Middle frontal gyrus (tissue), 1 donor: ENCODE measurements around the gene SLC41A1.

ENCODE experiments used
- DNase-seq: peaks from one replicate; pipeline ENCODE4 v3.0.0-alpha.2; 2015; ENCODE audit warnings: low spot score; ENCODE audit errors: extremely low spot score

The SLC41A1 gene

DNA sequence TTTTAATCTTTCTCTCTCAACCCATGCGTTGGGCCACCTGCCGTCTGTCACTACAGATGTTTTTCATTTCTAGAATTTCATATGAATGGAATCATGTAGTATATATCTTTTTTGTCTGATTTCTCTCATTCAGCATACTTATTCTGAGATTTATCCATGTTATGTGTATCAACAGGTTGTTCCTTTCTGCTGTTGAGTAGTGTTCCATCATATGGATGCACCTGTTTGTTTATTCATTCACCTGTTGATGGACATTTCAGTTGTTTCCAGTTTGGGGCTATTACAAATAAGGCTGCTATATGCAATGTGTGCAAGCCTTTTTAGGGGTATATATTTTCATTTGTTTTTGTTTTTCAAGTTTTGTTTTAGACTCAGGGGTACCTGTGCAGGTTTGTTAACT lies 9.4 kb upstream of the SLC41A1 start:
- no peak for DNase-seq

DNA sequence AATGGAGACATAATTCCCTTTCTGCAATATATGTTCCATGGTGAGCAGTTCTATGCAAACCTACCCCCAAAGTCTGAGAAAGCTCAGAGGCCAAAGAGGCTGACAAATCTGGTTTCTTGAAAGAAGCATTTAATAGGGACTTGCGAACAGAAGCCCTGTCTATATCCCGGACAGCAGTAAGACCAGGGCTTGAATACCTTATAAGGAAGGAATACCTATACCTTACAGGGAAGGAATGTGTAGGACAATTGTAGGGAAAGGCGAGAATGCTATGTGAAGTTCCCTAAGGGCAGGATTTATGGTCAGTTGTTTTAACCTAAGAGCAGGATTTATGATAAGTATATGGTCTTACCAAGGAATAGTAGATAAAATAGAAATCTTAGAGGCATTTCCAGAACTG lies 5.0 kb upstream of the SLC41A1 start:
- no peak for DNase-seq

DNA sequence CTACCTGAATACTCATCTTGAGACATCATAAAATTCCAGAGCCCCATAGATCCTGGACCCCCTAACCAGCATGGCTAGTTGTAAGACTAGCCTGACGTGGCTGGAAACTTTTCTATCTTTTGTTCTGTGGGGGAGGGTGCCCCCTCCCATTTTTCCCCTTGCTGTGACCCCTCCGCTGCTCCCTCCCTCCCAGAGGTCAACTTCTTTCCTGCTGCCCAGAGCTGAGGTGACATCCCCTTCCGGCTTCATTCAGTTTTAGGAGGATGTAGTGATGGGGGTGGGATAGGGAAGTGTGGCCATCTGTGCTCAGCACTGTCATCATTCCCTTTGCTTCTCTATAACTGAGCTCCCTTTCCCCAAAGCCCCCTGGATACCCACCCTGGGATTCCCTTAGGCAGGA lies 4.4 kb upstream of the SLC41A1 start:
- no peak for DNase-seq

DNA sequence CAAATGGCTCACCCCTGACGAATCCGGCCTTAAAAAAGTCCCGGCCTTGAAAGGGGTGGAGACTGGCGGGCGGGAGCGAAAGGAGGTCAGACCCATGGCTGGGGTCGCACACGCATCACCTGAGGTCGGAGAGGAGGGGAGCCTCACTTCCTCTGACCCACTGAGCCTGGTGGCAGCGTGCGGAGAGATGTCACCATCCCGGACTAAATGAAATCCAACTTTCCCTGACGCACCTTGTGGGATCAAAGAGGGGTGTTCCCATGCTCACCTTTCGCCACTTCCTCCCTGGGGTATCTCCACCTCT lies 709 bp upstream of the SLC41A1 start:
- DNase-seq: no peak

DNA sequence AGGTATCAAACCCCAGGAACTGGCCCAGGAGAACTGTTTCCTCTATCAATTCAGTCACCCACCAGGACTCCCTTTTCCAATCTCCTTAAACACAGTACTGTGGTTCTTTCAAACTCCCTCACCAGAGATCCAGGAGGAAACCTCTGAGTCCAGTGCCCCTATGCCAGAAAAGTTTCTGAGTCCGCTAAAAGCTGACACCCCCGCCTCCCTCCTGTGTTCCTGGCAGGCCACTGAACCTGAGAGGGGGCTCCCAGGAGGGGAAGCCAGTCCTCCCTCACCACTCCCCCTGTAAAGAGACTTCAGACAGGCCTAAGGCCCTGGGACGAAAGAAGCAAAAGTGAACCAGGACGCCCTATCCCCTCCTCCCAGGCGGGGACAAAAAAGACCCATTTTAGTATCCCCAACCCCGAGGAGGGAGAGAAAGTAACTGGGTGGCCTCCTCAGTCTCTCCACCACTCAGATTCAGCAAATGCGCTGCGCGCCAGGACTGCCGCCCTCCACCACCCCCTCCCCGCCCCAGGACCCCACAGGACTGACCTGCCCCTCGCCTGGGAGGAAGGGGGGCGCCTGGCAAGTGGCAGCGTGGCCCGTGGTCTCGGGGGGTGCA lies 624 bp downstream of the SLC41A1 start:
- DNase-seq: no peak

DNA sequence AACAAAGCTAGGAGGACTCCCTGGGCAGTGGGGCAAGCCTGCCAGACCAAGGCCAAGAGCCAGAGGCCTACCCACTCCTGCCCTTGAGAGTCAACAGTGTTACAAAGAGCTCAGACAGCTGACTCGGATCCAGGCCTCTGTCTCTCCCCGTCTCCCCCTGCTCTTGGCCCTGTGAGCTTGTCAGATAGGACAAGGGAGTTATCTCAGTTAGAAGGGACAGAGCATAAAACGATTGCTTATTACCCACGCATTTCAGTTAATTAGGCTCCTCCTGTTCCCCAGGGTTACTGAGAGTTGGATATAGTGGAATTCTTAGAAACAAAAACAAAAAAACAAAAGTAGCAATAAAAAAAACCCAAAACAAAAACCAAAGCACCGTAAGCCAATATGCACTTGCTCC lies 1.3 kb downstream of the SLC41A1 start:
- DNase-seq: no peak

DNA sequence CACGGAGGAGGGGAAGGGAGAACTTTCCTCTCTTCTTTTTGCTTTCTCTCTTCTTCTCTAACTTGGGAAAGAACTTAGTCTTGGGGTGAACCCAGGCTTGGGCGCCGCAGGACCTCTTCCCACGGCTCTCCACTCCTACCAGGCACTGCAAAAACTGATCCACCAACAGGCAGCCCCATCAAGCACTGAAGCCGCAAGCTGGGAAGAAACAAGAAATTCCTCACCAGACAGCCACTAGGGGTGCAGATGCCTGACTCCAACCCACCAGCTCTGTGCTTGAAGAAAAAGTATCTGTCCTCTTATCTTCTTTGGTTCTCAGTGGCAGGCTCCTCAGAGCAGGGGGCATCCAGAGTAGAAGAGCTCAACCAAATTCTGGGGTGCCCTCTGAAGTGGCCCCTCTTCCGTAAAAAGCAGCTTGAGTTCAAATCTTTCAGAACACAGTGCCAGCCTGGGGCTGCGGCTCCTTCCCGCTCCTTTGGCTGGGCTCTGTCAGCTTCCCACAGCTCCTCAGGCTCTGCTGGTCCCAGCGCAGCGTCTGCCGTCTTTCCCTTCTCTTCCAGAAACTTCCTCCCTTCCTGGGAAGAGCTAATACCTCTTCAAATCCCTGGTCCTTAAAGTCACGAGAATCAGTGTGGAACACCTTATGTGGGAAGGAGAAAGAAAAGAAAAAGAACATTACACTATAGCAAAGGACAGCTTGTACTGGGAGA lies 2.4 kb downstream of the SLC41A1 start:
- no peak for DNase-seq

DNA sequence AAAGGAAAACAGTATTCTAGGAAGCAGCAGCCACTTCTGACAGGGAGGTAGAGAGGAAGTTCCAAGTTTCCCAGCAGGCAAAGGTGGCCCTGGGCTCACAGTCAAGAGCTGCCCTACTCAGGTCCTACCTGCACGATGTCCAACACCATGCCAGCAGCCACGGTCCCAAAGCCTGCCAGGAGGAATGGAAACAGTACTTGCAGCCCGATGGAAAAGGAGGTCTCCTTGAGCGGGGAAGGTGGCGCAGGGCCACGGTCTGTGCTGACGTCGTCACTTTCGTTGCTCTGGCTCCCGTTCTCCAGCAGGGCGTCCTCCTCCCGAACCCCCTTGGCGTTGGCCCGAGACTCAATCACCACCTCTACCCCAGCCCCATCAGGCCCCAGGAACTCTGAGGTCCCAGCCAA lies 3.1 kb downstream of the SLC41A1 start:
- no peak for DNase-seq

DNA sequence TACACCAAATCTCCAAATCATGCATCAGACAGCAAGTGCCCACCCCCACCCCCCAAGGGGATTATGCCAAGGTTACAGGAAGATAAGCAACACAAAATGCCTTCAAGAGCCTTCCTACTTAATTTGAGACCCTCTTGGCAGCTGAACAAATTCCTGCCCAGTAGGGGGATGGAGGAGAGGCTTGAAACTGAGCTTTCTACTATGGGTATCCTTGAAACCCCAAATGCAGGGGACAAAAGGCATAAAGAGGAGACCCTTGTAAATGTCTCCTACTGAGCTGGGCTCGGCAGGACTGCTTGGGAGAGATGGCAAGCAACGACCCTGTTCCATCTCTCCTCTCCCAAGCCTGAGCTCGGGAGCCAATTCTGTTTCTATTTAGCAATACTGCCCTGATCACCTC lies 3.5 kb downstream of the SLC41A1 start:
- DNase-seq: no peak

DNA sequence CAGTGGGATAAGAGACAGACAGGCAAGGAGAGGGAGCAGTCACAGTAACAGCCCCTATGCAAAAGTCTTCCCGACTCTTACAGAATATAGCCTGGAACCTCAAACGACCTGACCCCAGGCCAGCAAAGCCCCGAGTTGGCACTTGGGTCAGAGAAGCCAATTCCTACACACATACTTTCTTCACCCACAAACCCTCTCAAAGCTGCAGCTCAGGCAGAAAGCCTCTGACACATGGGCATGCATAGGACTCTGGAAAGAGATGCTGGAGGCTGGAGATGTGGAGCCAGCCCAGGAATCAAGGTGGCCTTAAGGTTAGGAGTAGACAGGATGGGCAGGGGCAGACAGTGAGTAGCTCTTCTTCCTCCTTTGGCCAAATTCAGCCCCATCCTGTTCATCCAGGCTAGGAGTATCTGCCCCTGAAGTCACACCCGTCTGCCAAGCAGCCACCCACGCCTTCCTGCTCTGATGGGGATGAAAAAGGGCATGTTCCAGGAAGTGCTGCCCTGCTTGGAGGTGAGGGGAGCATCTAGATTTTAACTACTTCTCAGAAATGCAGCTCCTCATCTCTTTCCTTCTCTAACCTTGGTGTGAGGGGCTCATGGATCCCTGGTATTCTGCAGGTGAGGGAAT lies 7.8 kb downstream of the SLC41A1 start:
- no peak for DNase-seq

DNA sequence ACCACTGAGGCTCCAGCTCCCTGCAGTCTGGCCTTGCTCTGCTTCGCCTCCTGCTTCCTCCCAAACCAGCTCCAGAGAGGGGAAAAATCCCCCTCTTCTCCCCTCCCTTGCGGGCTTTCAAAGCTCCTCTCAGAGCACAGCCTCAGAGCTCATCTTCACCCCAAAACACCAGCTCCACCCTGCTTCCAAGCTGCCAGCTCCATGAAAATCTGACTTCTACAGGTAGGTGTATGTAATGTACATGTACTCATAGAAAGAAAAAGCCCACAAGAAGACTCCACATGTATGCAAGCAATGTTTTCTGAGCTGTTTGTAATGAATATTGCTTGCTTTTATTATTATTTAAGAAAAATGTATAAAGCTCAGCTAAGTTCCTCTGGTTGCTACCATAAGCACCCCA lies 8.4 kb downstream of the SLC41A1 start:
- no peak for DNase-seq

DNA sequence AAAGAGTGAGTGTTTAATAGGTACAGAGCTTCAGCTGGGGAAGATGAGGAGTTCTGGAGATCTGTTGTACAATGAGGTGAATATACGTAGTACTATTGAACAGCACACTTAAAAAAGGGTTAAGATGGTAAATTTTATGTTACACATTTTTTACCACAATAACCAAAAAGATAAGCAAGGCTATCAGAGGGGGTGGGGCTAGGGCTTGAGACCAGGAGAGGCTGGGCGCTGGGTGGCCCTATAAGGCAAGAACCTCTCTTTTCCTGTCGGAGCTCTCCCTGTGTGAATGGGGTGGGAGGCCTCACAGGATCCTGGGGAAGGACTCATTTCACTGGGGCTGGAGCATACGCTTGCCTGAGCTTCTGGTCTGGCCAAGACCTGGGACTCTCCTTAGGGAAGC lies 9.0 kb downstream of the SLC41A1 start:
- no peak for DNase-seq

DNA sequence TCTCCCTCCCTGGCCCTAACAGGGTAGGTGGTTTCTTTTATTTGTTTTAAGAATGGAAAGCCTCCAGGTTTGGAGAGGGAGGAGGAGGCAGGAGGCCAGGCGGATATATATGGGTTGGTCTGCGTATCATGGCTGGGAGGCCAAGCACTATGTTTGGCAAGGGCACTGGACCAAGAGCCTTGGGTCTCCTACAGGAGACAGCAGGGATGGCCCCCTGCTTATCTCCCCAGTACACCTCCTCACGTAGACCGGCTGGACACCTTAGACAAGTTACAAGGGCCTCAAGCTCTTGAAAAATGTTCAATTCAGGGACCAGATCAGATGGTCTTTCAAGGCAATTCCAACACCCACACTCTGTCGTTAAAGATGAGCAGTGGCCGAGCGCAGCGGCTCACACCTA lies 10.9 kb downstream of the SLC41A1 start:
- no peak for DNase-seq

DNA sequence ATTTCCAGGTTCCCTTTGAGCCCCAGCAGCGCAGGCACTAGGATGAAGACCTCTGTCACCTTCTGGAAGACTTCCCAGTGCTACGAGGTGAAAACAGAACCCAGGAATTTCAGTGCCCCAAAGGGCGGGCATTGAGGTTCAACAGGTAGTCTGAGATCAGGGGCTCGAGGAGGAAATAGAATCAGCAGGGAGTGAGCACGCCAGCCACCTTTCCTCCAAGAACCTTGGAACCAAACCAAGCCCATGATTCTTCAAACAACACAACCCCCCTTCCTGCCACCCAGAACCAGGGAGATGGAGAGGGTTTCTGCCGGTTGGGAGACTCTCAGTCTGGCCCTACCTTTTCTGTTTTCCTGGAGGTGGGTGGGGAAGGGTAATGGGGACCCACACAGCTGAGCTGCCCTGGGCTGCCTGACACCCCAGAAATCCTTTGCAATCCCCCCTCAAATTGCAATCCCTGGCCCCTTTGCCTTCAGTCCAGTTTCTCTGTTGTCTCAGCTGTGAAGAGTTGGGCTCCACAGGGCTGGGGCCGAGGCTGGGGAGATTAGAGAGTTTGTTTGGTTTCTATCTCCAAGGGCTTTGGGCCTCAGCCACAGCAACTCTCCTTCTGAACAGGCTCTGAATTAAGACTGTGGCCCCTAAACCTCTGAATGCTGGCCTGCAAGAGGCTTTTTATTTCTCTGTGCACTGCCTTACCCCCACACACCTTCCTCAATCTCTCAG lies 11.9 kb downstream of the SLC41A1 start:
- no peak for DNase-seq

DNA sequence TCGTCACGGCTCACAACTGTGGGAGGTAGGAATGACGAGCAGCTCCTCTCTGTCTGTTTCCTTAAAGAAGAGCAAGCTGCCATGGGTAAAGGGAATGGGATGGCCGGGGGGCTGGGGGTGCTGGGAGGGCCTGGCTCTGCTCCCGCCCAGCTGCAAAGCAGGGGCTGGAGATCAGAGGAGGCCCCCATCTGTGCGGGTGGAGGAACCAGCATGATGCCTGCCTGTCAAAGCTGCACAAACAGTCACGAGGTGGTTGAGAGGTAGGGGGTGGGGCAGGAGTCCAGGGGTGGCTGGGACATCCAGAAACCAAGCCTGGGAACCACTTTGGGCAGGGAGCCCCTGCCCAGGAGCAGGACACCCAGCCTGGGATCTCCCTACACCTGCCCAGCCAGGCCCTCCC lies 12.6 kb downstream of the SLC41A1 start:
- no peak for DNase-seq

DNA sequence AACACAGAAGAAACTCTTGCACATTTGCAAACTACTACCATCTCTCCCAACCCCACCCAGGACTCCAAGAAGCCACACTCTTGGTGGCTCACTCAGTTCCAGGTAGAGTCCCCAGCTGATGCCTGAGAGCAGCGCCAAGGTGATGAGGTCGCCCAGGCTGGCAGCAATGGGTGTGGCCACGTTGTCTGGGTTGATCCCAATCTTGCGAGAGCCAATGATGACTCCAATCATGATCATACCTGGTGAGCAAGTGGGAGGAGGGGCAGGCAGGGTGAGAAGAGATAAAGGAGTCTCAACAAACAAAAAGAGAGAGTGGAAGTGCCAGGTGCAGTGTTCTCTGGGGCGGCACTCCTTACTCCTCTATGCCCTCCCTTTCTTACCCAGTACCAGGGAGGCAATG lies 14.4 kb downstream of the SLC41A1 start:
- no peak for DNase-seq

DNA sequence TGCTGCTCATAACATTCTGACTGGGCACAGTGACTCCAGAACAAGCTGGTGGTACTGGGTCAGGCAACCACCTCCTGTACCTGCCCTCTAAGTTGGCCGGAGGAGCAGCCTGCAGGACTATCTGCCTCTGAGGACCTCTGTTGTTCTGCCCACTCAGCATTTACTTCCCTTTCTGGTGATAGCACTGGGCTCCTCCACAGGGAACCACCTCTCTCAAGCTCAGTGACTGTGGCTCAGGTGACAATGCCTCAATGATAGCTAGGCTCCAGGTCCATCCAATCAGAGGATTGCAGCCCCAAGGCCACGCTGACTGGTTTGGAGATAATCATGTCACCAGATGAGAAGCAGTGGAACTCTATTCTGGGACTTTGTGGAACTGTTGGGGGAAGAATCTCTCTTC lies 15.8 kb downstream of the SLC41A1 start:
- DNase-seq: no peak

DNA sequence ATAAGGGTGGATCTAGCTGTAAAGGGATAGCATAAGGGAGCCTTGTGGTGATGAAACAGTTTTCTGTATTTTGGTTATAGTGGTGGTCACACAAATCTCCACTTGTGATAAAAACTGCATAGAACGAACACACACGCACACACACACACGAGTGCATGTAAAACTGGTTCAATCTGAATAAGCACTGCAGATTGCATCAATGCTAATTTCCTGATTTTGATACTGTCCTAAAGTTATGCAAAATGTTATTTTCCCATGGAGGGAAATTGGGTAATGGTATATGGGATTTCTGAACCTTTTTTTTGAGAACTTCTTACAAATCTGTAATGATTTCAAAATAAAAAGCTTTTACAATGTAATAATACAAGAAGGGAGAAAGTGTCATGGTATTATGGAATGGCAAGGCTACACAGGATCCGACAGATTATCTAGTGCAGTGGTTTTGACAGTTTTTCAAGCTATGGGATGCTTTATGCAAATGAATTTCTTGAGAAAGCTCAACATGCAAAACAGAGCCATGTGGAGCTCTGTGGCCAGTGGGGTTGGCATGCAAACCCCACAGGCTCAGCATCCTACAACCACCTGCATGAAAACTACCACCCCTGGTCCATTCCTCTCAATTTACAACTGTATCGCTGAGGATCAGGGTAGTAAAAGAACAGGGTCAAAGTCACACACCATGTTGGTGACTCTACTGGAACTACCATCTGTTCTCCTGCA lies 18.8 kb downstream of the SLC41A1 start:
- no peak for DNase-seq

DNA sequence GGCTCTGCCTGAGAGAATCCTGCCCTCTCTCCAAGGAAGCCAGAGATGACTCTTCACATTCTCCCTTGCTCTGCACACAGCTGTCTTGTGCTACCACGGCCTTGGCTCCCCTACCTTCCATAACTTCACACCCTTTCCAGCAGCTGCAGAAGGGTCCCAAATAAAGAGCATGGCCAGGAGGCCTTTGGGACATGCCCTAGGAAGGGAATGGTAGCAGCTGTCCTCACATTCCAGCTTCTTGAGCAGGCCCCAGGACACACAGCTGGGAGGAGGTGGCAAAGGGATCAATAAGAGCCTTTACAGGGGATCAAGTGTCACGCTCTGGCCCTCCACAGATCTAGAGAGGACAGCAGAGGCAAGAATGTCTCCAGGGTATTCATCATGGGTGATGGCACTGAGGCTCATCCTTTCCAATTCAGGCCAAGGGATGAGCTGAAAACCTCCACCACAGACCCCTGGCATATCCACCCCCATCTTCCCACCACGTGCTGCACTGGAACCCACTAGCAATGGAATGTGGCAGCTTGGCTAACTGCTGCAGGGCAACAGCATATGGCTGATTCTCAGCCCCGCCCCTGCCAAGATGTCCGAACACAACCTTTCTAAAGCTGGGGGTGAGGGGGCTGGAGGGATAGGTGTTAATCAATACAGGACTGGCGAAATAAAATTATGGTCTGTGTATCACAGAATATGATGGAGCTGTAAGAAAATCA lies 19.9 kb downstream of the SLC41A1 start:
- DNase-seq: no peak

DNA sequence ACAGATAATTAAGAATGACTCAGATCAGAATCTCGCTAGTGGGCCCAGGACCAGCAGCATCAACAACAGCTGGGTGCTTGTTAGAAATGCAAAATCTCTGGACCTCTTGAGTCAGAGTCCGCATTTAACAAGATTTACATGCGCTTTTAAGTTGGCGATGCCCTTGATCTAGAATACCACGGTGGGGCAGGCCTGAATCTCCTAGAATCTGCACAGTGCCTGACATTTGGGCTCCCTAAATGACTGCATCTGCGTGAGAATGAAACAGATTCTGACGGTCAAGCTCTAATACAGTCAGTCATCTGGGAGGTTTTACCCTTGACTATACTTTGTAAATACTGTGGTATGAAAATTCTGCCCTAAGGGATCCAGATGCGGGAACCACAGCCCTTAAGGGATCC lies 20.5 kb downstream of the SLC41A1 start:
- DNase-seq: no peak

DNA sequence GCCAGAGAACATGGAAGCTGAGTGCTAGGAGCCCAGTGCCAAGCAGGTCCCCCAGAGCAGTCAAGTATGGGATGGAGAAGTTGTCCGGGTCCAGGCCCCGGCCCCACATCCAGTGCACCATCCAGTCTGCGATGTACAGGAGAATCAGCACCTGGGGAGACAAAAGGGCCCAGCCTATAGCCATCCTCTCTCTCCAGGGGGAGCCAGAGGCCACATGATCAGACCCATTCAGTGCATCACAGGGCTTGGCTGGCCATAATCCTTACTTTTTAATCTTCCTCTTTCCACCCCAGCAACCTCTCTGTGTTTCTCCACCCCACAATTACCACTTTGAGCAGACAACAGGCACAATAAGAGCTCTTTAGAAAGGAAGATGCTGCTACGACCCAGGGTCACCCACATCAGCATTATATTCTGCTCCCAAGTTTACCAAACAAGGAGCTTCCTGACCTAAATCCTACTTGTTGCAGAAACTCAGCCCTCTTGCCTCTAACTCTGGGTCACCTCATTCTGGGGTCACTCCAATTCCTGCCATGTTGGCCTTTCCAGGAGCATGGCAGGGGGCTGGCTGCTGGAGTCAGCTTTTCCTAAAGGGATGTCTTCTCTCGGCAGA lies 21.3 kb downstream of the SLC41A1 start:
- DNase-seq: peak; percentile 61
